MM.1S (cell line): ENCODE results near the gene SIT1.

Source experiments
- DNase-seq: peaks from one replicate; pipeline ENCODE4 v3.0.0-alpha.2; 2015
- H2AFZ ChIP-seq: fragments of 300-600 bp; sonication (generic); 2 replicates; pipeline ENCODE4 v1.6.0; 2016; ENCODE audit warnings: antibody characterized with exemption, low read length
- H3F3A ChIP-seq: fragments of 300-600 bp; sonication (generic); 2 replicates; pipeline ENCODE4 v1.6.1; 2016; ENCODE audit warnings: mild to moderate bottlenecking, antibody characterized with exemption, low read length, moderate library complexity, mixed read lengths; ENCODE audit not compliant: insufficient read depth
- H3K27ac ChIP-seq: fragments of 300-600 bp; sonication (generic); 2 replicates; pipeline ENCODE4 v1.5.1; 2016; ENCODE audit warnings: mild to moderate bottlenecking, low read length
- H3K27me3 ChIP-seq: fragments of 300-600 bp; sonication (generic); replicated peaks from 2 replicates; pipeline ENCODE4 v1.6.0; 2016; ENCODE audit warnings: low read length; ENCODE audit not compliant: insufficient read depth
- H3K36me3 ChIP-seq: fragments of 300-600 bp; sonication (generic); replicated peaks from 2 replicates; pipeline ENCODE4 v1.6.1; 2016; ENCODE audit warnings: mild to moderate bottlenecking, low read length, mixed read lengths; ENCODE audit not compliant: insufficient read depth
- H3K4me1 ChIP-seq: fragments of 300-600 bp; sonication (generic); 2 replicates; pipeline ENCODE4 v1.6.1; 2016; ENCODE audit warnings: low read length, mixed read lengths
- H3K4me2 ChIP-seq: fragments of 300-600 bp; sonication (generic); 2 replicates; pipeline ENCODE4 v1.6.0; 2016; ENCODE audit warnings: low read depth, low read length
- H3K4me3 ChIP-seq: fragments of 300-600 bp; sonication (generic); 2 replicates; pipeline ENCODE4 v1.5.1; 2016; ENCODE audit warnings: low read length, mixed read lengths
- H3K79me2 ChIP-seq: fragments of 300-600 bp; sonication (generic); 2 replicates; pipeline ENCODE4 v1.6.1; 2016; ENCODE audit warnings: mixed run types, low read length, mixed read lengths
- H3K9ac ChIP-seq: fragments of 300-600 bp; sonication (generic); 2 replicates; pipeline ENCODE4 v1.6.1; 2016; ENCODE audit warnings: low read length, mixed read lengths
- H3K9me2 ChIP-seq: fragments of 300-600 bp; sonication (generic); replicated peaks from 2 replicates; pipeline ENCODE4 v1.6.1; 2016; ENCODE audit warnings: mild to moderate bottlenecking, low read length, mixed read lengths; ENCODE audit not compliant: insufficient read depth
- H3K9me3 ChIP-seq: fragments of 300-600 bp; sonication (generic); replicated peaks from 2 replicates; pipeline ENCODE4 v1.6.1; 2016; ENCODE audit warnings: mild to moderate bottlenecking, low read length, mixed read lengths; ENCODE audit not compliant: insufficient read depth
- H4K20me1 ChIP-seq: fragments of 300-600 bp; sonication (generic); 2 replicates; pipeline ENCODE4 v1.6.1; 2016; ENCODE audit warnings: mild to moderate bottlenecking, low read length, moderate library complexity, mixed read lengths; ENCODE audit not compliant: insufficient read depth
- CTCF ChIP-seq: fragments of 300-600 bp; sonication (generic); IDR thresholded peaks from 2 replicates; pipeline ENCODE4 v1.5.1; 2016; ENCODE audit warnings: antibody characterized with exemption, low read length, mixed read lengths
- EZH2 ChIP-seq: fragments of 300-600 bp; sonication (generic); optimal IDR thresholded peaks from 2 replicates; pipeline ENCODE3; 2017; ENCODE audit warnings: low read depth, mild to moderate bottlenecking, antibody characterized with exemption, low read length, mixed read lengths
- EZH2phosphoT487 ChIP-seq: fragments of 300-600 bp; sonication (generic); IDR thresholded peaks from 2 replicates; pipeline ENCODE4 v1.6.1; 2018; ENCODE audit warnings: antibody characterized with exemption, low read length

Gene SIT1

GRCh38 chr9:35680331-35681105, 29.8 kb upstream of the SIT1 start:
- Histone ChIP-seq H3K27ac (no peak overlapping the region), H3K9me2 (no peaks in the 10 kb centered on the region), H3K4me2 (no peak overlapping the region), H3K36me3 (no peaks in the 10 kb centered on the region), H3K4me1 (no peaks in the 10 kb centered on the region), H3K9ac (no peak overlapping the region), H3K4me3 (no peak overlapping the region), H3K79me2 (no peaks in the 10 kb centered on the region), H2AFZ (no peak overlapping the region), H3K9me3 (no peaks in the 10 kb centered on the region), H3F3A (no peaks in the 10 kb centered on the region), H4K20me1 (no peaks in the 10 kb centered on the region), H3K27me3 (0 out of 2 replicates have a peak, but pooled peaks cover 5% of the 10 kb centered on the region)
- DNase-seq, result no peak
- TF ChIP-seq CTCF, result no peak
- TF ChIP-seq EZH2phosphoT487, result no peak
- no peak for TF ChIP-seq EZH2

- H3K4me2 ChIP-seq, result no peak overlapping the region
- H3K36me3 ChIP-seq, result no peaks in the 10 kb centered on the region
- H3K9me3 ChIP-seq, result no peaks in the 10 kb centered on the region
- 0 out of 2 replicates have a peak, but pooled peaks cover 9% of the 10 kb centered on the region for H3K27me3 ChIP-seq
- H3F3A ChIP-seq, result no peaks in the 10 kb centered on the region
- no peak overlapping the region for H3K27ac ChIP-seq
- H3K79me2 ChIP-seq, result no peaks in the 10 kb centered on the region
- no peak overlapping the region for H3K4me3 ChIP-seq
- no peak for DNase-seq
- no peaks in the 10 kb centered on the region for H3K9me2 ChIP-seq
- H4K20me1 ChIP-seq, result no peaks in the 10 kb centered on the region
- TF ChIP-seq EZH2phosphoT487 (no peak), CTCF (no peak), EZH2 (no peak)
- H3K9ac ChIP-seq, result no peak overlapping the region
- no peak overlapping the region for H2AFZ ChIP-seq
- no peaks in the 10 kb centered on the region for H3K4me1 ChIP-seq
Measured at GRCh38 chr9:35679766-35680330, 29.1 kb upstream of the SIT1 start.

- no peaks in the 10 kb centered on the region for H3K79me2 ChIP-seq
- H3K27ac ChIP-seq, result no peak overlapping the region
- peaks cover 15% of the 10 kb centered on the region; the same call in 1 of the 2 replicates for H3K27me3 ChIP-seq
- no peaks in the 10 kb centered on the region for H4K20me1 ChIP-seq
- no peak for DNase-seq
- no peak overlapping the region for H3K9ac ChIP-seq
- no peaks in the 10 kb centered on the region for H3K36me3 ChIP-seq
- TF ChIP-seq EZH2phosphoT487, result no peak
- TF ChIP-seq CTCF, result no peak
- TF ChIP-seq EZH2, result no peak
- H3K4me3 ChIP-seq, result no peak overlapping the region
- no peak overlapping the region for H3K4me2 ChIP-seq
- no peaks in the 10 kb centered on the region for H3K9me3 ChIP-seq
- H3K9me2 ChIP-seq, result no peaks in the 10 kb centered on the region
- H2AFZ ChIP-seq, result no peak overlapping the region
- H3K4me1 ChIP-seq, result no peaks in the 10 kb centered on the region
- no peaks in the 10 kb centered on the region for H3F3A ChIP-seq
Measured at GRCh38 chr9:35679091-35679490, 28.4 kb upstream of the SIT1 start.
